GM23338 (cell line): ENCODE data around the gene DNAAF8.

Experiments
- CREB1 ChIP-seq: fragments of 250-450 bp; sonication (Bioruptor Pico); IDR thresholded peaks from 2 replicates; pipeline ENCODE4 v1.5.0; 2020; ENCODE audit warnings: low read depth, mild to moderate bottlenecking, moderate library complexity
- EZH2 ChIP-seq: fragments of 200-600 bp; sonication (generic); IDR thresholded peaks from one replicate; pipeline ENCODE4 v1.8.0; 2017; ENCODE audit warnings: antibody characterized with exemption, mild to moderate bottlenecking, low read depth; ENCODE audit not compliant: unreplicated experiment
- EZH2phosphoT487 ChIP-seq: fragments of 200-600 bp; sonication (generic); IDR thresholded peaks from one replicate; pipeline ENCODE4 v1.8.1; 2018; ENCODE audit warnings: antibody characterized with exemption; ENCODE audit not compliant: unreplicated experiment
- POLR2AphosphoS5 ChIP-seq: IDR thresholded peaks from 2 replicates; pipeline ENCODE4 v1.6.1; 2016; ENCODE audit warnings: antibody characterized with exemption, low read depth
- ZNF331 ChIP-seq: fragments of 250-450 bp; sonication (Bioruptor Pico); IDR thresholded peaks from 2 replicates; pipeline ENCODE4 v1.5.0; 2020; ENCODE audit warnings: low read depth, mild to moderate bottlenecking, moderate library complexity
- TF ChIP-seq, protein P1 (sequence below), 2 experiments: fragments of 200-600 bp in 1 of 2; sonication (generic) in 1 of 2; conservative IDR thresholded peaks; 2 replicates each; pipeline versions ENCODE4 v1.5.1 to v1.6.1; 2016 to 2017; ENCODE audit warnings: antibody characterized with exemption in 2 of 2, low read depth in 2 of 2, mild to moderate bottlenecking in 2 of 2, moderate library complexity in 1 of 2
- TF ChIP-seq, protein P2 (sequence below): IDR thresholded peaks from one replicate; pipeline ENCODE4 v1.6.1; 2018; ENCODE audit warnings: antibody characterized with exemption; ENCODE audit not compliant: unreplicated experiment

DNA sequence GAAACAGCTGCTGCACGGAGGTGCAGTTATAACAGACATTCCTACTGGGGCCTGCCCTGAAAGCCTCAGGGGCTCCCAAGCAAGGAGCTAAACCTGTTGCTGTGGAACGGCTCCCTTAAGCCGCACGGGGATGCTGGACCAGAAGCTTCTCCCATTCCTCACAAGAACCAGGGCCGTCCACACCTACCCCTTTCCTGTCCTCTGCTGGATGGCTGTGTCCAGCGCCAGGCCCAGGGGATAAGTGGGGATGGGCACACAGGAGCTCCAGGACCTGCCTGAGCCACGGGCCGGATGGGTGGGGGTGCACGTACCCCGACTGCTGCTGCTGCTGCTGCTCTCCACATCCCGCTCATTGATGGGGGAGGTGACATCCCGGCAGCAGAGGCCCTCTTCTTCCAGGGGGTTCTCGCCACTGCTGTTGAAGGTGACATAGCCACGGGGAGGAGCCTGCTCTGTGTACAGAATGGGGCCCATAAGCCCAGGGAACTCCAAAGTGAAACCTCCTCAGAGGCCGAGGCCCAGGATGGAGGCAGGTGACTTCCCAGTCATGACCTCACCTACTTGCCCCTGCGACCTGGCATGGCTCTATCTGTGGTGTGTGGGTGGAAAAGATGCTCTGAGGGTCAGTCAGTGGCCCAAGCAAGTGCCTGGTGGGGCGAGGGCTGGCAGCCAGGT, 32.4 kb upstream of the DNAAF8 start:
- TF ChIP-seq CREB1: no peak
- TF ChIP-seq, protein P1, sequence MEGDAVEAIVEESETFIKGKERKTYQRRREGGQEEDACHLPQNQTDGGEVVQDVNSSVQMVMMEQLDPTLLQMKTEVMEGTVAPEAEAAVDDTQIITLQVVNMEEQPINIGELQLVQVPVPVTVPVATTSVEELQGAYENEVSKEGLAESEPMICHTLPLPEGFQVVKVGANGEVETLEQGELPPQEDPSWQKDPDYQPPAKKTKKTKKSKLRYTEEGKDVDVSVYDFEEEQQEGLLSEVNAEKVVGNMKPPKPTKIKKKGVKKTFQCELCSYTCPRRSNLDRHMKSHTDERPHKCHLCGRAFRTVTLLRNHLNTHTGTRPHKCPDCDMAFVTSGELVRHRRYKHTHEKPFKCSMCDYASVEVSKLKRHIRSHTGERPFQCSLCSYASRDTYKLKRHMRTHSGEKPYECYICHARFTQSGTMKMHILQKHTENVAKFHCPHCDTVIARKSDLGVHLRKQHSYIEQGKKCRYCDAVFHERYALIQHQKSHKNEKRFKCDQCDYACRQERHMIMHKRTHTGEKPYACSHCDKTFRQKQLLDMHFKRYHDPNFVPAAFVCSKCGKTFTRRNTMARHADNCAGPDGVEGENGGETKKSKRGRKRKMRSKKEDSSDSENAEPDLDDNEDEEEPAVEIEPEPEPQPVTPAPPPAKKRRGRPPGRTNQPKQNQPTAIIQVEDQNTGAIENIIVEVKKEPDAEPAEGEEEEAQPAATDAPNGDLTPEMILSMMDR (conservative IDR thresholded peaks at IDR 0.05; ENCODE audit: low read depth in 2 of 2): no peak
- TF ChIP-seq POLR2AphosphoS5: no peak
- no peak for TF ChIP-seq EZH2
- TF ChIP-seq EZH2phosphoT487: no peak
- TF ChIP-seq ZNF331 (CRISPR knock-in tag): no peak
- TF ChIP-seq, protein P2, sequence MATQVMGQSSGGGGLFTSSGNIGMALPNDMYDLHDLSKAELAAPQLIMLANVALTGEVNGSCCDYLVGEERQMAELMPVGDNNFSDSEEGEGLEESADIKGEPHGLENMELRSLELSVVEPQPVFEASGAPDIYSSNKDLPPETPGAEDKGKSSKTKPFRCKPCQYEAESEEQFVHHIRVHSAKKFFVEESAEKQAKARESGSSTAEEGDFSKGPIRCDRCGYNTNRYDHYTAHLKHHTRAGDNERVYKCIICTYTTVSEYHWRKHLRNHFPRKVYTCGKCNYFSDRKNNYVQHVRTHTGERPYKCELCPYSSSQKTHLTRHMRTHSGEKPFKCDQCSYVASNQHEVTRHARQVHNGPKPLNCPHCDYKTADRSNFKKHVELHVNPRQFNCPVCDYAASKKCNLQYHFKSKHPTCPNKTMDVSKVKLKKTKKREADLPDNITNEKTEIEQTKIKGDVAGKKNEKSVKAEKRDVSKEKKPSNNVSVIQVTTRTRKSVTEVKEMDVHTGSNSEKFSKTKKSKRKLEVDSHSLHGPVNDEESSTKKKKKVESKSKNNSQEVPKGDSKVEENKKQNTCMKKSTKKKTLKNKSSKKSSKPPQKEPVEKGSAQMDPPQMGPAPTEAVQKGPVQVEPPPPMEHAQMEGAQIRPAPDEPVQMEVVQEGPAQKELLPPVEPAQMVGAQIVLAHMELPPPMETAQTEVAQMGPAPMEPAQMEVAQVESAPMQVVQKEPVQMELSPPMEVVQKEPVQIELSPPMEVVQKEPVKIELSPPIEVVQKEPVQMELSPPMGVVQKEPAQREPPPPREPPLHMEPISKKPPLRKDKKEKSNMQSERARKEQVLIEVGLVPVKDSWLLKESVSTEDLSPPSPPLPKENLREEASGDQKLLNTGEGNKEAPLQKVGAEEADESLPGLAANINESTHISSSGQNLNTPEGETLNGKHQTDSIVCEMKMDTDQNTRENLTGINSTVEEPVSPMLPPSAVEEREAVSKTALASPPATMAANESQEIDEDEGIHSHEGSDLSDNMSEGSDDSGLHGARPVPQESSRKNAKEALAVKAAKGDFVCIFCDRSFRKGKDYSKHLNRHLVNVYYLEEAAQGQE: no peak
